PFSK-1 (cell line): ENCODE data around the gene S100A12.

ENCODE experiments used
- FOXP2 ChIP-seq: optimal IDR thresholded peaks from 2 replicates; pipeline ENCODE3; 2011; ENCODE audit warnings: borderline replicate concordance, control low read depth, inconsistent platforms; ENCODE audit not compliant: insufficient read depth; ENCODE audit errors: extremely low read length, extremely low read depth
- POLR2AphosphoS5 ChIP-seq: IDR thresholded peaks from 2 replicates; pipeline ENCODE4 v1.6.1; 2012; ENCODE audit warnings: low read depth, mild to moderate bottlenecking, control low read depth, low read length, moderate library complexity
- SIN3A ChIP-seq: IDR thresholded peaks from 2 replicates; pipeline ENCODE4 v1.6.1; 2012; ENCODE audit warnings: mild to moderate bottlenecking, low read length, moderate library complexity, borderline replicate concordance; ENCODE audit not compliant: insufficient read depth
- TAF1 ChIP-seq: IDR thresholded peaks from 2 replicates; pipeline ENCODE4 v1.6.1; 2012; ENCODE audit warnings: low read length, control low read depth, borderline replicate concordance; ENCODE audit not compliant: insufficient read depth
- TF ChIP-seq, protein P1 (sequence below), 2 experiments: IDR thresholded peaks; 2 replicates each; pipeline versions ENCODE4 v1.6.1 to v1.8.0; 2011 to 2012; ENCODE audit warnings: low read depth in 2 of 2, low read length in 2 of 2, control low read depth in 1 of 2, inconsistent platforms in 1 of 2, mild to moderate bottlenecking in 1 of 2, moderate library complexity in 1 of 2; ENCODE audit not compliant: insufficient read depth in 1 of 2

GRCh38 chr1:153403421-153404085 is 28.1 kb upstream of the S100A12 start:
- TF ChIP-seq POLR2AphosphoS5 (no peak), TAF1 (no peak), SIN3A (no peak), FOXP2 (no peak)
- TF ChIP-seq, protein P1, sequence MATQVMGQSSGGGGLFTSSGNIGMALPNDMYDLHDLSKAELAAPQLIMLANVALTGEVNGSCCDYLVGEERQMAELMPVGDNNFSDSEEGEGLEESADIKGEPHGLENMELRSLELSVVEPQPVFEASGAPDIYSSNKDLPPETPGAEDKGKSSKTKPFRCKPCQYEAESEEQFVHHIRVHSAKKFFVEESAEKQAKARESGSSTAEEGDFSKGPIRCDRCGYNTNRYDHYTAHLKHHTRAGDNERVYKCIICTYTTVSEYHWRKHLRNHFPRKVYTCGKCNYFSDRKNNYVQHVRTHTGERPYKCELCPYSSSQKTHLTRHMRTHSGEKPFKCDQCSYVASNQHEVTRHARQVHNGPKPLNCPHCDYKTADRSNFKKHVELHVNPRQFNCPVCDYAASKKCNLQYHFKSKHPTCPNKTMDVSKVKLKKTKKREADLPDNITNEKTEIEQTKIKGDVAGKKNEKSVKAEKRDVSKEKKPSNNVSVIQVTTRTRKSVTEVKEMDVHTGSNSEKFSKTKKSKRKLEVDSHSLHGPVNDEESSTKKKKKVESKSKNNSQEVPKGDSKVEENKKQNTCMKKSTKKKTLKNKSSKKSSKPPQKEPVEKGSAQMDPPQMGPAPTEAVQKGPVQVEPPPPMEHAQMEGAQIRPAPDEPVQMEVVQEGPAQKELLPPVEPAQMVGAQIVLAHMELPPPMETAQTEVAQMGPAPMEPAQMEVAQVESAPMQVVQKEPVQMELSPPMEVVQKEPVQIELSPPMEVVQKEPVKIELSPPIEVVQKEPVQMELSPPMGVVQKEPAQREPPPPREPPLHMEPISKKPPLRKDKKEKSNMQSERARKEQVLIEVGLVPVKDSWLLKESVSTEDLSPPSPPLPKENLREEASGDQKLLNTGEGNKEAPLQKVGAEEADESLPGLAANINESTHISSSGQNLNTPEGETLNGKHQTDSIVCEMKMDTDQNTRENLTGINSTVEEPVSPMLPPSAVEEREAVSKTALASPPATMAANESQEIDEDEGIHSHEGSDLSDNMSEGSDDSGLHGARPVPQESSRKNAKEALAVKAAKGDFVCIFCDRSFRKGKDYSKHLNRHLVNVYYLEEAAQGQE (IDR thresholded peaks at IDR 0.05; ENCODE audit: insufficient read depth in 1 of 2, low read depth in 2 of 2, low read length in 2 of 2) = no peak
